ENCODE measurements around the gene ZBTB46.

ZBTB46 gene

GRCh38 chr20:63765082-63765873, 65.8 kb downstream of the ZBTB46 start:
- Histone ChIP-seq H2AFZ (ENCODE audit: low read depth, low read length) (no peak overlapping the region), H3K79me2 (ENCODE audit: insufficient read depth, low read length) (no peaks in the 10 kb centered on the region), H3K27me3 (ENCODE audit: insufficient read depth, low read length, poor library complexity) (no peaks in the 10 kb centered on the region), H3K4me3 (ENCODE audit: low read depth in 1 of 2, low read length in 2 of 2) (no peak overlapping the region), H3K9me3 (ENCODE audit: insufficient read depth, low read length, severe bottlenecking) (no peaks in the 10 kb centered on the region), H3K36me3 (ENCODE audit: insufficient read depth, low read length) (no peaks in the 10 kb centered on the region), H3K9ac (ENCODE audit: low read depth, low read length) (no peak overlapping the region), H3K27ac (ENCODE audit: low read length) (no peak overlapping the region), H4K20me1 (ENCODE audit: insufficient read depth, low read length) (no peaks in the 10 kb centered on the region), H3K4me1 (ENCODE audit: insufficient read depth, low read length) (no peaks in the 10 kb centered on the region), H3K4me2 (ENCODE audit: insufficient read depth, low read length) (no peak overlapping the region)
- DNase-seq = no peak
- ATAC-seq (ENCODE audit: insufficient read depth, low read depth) = no peak
- TF ChIP-seq CTCF (IDR thresholded peaks at IDR 0.05; ENCODE audit: borderline replicate concordance, extremely low read depth, low read length, poor library complexity, severe bottlenecking) = no peak
- no peak for TF ChIP-seq EZH2 (IDR thresholded peaks at IDR 0.05; ENCODE audit: borderline replicate concordance, low read depth, low read length, severe bottlenecking)

GRCh38 chr20:63759377-63759901, 71.6 kb downstream of the ZBTB46 start:
- no peaks in the 10 kb centered on the region for H3K4me1 ChIP-seq (ENCODE audit: insufficient read depth, low read length)
- TF ChIP-seq CTCF (IDR thresholded peaks at IDR 0.05; ENCODE audit: borderline replicate concordance, extremely low read depth, low read length, poor library complexity, severe bottlenecking) = no peak
- TF ChIP-seq EZH2 (IDR thresholded peaks at IDR 0.05; ENCODE audit: borderline replicate concordance, low read depth, low read length, severe bottlenecking) = no peak
- no peak overlapping the region for H3K9ac ChIP-seq (ENCODE audit: low read depth, low read length)
- no peaks in the 10 kb centered on the region for H3K79me2 ChIP-seq (ENCODE audit: insufficient read depth, low read length)
- H3K27me3 ChIP-seq (ENCODE audit: insufficient read depth, low read length, poor library complexity) = no peaks in the 10 kb centered on the region
- H3K4me3 ChIP-seq (ENCODE audit: low read depth in 1 of 2, low read length in 2 of 2) = no peak overlapping the region
- H3K27ac ChIP-seq (ENCODE audit: low read length) = no peak overlapping the region
- no peak overlapping the region for H2AFZ ChIP-seq (ENCODE audit: low read depth, low read length)
- no peaks in the 10 kb centered on the region for H4K20me1 ChIP-seq (ENCODE audit: insufficient read depth, low read length)
- no peaks in the 10 kb centered on the region for H3K36me3 ChIP-seq (ENCODE audit: insufficient read depth, low read length)
- ATAC-seq (ENCODE audit: insufficient read depth, low read depth) (no peak), DNase-seq (no peak)
- H3K4me2 ChIP-seq (ENCODE audit: insufficient read depth, low read length) = no peak overlapping the region
- no peaks in the 10 kb centered on the region for H3K9me3 ChIP-seq (ENCODE audit: insufficient read depth, low read length, severe bottlenecking)

- Histone ChIP-seq H4K20me1 (ENCODE audit: insufficient read depth, low read length) (no peaks in the 10 kb centered on the region), H3K36me3 (ENCODE audit: insufficient read depth, low read length) (no peaks in the 10 kb centered on the region), H3K9ac (ENCODE audit: low read depth, low read length) (no peak overlapping the region), H2AFZ (ENCODE audit: low read depth, low read length) (no peak overlapping the region), H3K4me2 (ENCODE audit: insufficient read depth, low read length) (no peak overlapping the region), H3K9me3 (ENCODE audit: insufficient read depth, low read length, severe bottlenecking) (no peaks in the 10 kb centered on the region), H3K4me1 (ENCODE audit: insufficient read depth, low read length) (no peaks in the 10 kb centered on the region), H3K4me3 (ENCODE audit: low read depth in 1 of 2, low read length in 2 of 2) (no peak overlapping the region), H3K79me2 (ENCODE audit: insufficient read depth, low read length) (no peaks in the 10 kb centered on the region), H3K27me3 (ENCODE audit: insufficient read depth, low read length, poor library complexity) (no peaks in the 10 kb centered on the region), H3K27ac (ENCODE audit: low read length) (no peak overlapping the region)
- DNase-seq = no peak
- TF ChIP-seq CTCF (IDR thresholded peaks at IDR 0.05; ENCODE audit: borderline replicate concordance, extremely low read depth, low read length, poor library complexity, severe bottlenecking) (no peak), EZH2 (IDR thresholded peaks at IDR 0.05; ENCODE audit: borderline replicate concordance, low read depth, low read length, severe bottlenecking) (no peak)
- ATAC-seq (ENCODE audit: insufficient read depth, low read depth) = no peak
Measured at GRCh38 chr20:63758152-63758551, 72.9 kb downstream of the ZBTB46 start.

Measured in DND-41 (cell line).